GM18907 (cell line): ENCODE data around the gene OSM.

Experiments used
- ATAC-seq: cut with Tn5 transposase; IDR thresholded peaks from one replicate; pipeline ENCODE4 v1.9.1; 2021; ENCODE audit warnings: mild to moderate bottlenecking, moderate library complexity; ENCODE audit not compliant: unreplicated experiment

Gene OSM

DNA sequence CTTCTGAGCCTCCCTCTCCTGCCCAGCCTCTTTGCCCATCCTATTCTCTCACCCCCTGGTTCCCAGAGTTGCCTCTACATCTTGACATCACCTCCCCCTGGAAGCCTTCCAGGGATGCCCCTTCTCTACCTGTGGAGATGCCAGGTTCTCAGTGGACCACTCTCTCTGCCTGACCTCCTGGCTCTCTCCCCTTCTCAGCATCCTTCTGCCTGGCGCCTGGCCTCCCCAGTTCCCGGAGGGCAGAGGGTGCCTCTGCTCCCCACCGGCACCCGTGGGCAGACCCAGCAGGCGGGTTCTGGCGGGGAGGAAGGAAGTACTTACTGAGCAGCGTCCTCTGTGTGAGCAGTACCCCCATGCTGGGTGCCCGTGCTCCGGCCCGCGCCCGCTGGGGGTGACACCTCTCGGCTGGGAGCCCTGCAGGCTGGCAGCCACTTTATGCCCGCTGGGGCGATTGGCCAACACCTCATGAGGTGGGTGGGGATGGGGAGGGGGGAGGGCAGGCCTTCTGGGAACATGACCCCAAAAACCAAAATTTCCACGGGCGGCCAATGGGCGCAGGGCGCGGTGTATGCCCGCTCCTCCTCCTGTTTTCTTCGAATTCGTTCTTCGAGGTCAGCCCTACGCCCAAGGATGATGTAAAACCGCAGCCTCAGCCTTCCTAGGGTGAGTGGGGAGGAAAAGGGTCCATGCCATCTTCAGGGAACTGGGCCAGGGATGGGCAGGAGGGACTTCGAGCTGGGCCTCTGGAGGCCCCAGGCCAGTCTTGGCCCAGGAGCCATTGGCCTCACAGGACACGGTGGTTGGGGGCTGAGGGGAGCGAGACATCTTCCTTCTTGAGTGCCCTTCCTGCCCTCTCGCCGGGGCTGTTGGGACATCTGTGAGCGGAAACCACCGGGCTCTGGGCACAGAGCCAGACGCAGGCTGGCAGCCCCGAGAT lies at the start of gene OSM:
OSM (minus strand) TSS at position 407 of the 937 bp plus-strand sequence; CDS start at position 355, 52 bp downstream.
- ATAC-seq: peak; percentile 33

DNA sequence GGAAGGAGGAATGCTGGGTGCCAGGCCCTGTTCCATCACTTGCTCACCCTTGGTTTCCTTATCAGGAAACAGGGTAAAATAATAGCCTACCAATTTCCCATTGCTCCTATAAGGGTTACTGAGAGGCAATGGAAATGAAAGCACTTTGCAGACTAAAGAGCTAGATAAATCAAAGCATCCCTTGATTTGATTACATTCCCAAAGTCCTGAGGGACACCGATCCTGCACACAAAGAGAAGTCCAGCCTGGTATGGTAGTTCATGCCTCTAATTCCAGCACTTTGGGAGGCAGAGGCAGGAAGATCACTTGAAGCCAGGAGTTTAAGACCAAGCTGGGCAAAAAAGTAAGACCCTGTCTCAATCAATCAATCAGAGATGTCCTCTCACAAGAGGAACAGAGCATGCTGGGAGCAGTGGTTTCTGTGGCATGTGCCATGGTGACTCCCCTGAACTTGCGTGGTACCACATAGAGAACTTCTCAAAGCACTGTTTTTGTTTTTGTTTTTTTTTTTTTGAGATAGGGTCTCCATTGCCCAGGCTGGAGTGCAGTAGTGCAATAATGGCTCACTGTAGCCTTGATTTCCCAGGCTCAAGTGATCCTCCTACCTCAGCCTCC lies 49.4 kb upstream of the OSM start:
- ATAC-seq: no peak

DNA sequence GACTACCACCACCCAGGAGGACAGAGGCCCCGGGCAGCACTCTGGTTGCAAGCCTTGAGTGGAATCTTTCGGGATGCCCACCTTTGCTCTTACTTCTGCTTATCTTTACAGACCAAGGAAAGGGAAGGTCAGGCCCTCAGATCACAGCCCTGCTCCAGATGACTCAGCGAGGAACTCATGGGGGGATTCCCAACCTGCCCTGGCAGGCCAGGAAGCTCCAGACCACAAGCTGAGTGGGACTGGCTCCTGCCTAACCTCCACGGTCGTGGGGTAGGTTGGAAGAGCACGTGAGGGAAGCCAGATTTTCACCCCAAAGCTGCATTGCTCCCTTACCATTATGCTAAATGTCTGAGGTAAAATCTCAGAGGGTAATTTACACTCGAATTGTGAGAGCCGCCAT lies 48.3 kb upstream of the OSM start:
- ATAC-seq: peak; percentile 44

DNA sequence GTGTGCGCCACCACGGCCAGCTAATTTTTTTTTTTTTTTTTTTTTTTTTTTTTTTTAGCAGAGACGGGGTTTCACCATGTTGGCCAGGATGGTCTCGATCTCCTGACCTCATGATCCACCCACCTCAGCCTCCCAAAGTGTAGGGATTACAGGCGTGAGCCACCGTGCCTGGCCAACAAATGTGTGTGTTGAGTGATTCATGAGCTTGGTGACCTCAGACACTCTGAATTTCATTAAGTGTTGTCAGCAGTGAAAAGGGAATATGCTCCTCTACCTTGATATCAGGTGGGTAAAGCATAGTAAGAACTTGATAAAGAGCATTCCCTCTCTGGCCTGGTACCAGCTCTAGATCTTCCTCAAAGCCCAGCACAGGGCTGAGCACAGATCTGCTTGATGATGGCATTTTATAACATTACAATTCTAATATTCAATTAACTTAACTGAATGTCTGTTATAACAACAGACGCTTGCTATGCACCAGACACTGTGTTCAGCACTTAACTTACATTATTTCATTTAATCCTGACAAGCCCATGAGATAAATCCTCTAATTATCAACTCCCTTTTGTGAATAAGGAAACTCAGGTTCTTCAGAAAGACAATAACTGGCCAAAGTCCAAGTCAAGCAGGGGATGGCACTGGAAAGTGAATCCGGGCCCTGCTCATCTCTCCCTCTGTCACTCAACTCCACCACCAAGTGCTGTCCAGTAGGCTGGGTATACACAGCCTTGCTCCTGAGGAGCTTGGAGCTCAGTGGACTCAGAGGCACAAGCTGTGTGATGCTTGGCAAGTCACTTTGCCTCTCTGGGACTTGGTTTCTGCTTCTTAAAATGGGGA lies 47.1 kb upstream of the OSM start:
- no peak for ATAC-seq

DNA sequence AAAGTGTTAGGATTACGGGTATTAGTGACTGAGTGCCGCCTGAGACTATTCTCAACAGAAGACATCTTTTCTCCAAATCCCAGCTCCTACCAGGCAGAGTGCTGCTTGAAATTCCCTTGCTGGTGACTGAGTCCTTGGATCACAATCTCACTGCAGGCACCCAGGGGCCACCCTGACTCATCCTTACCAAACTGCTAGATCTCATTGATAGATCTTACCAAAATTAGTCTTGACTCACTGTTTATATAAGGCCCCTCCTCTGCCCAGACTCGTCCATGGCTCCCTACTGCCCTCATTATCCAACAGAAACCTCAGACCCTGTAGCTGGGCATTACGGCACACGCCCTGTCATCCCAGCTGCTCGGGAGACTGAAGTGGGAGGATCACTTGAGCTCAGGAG lies 45.4 kb upstream of the OSM start:
- no peak for ATAC-seq

DNA sequence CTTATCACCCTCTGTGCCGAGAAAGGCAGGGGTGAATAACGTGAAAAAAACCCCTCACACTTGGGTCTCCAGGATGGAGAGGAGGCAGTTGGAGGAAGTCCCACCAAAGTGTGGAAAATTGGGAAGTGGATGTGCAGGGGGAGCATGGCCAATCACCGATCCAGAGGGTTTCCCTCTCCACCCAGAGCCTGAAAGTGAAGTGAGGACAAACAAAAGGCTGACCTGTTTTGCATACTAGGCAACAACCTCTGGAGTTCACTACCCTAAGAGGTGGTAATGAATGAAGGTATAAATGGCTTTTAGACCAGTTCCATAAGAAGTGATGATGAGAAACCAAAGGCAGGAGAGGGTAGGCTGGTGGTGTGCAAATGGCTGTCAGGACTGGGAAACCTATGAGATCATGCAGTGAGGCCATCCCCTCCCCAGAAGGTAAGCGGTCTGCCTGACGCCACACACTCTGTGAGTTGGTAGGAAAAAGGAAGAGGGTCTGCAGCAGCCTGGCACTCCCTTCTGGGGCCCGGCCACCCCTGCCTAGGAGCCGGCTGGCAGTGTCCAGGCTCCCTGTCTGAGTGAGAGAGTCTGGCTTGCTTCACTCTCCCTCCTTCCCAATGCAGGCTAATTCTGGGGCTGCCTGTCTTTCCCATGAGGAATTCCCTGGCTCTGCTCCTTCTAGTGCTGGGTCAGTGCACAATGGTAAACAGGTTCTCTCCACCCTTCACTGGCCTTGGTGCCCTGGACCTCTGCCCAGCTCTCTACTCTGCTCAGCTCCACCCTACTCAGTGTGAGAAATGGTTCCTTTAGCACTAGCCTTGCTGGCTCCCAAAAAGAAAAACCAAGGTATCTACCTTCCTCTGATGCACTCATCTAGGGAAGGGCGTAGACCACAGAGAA lies 44.5 kb upstream of the OSM start:
- no peak for ATAC-seq

DNA sequence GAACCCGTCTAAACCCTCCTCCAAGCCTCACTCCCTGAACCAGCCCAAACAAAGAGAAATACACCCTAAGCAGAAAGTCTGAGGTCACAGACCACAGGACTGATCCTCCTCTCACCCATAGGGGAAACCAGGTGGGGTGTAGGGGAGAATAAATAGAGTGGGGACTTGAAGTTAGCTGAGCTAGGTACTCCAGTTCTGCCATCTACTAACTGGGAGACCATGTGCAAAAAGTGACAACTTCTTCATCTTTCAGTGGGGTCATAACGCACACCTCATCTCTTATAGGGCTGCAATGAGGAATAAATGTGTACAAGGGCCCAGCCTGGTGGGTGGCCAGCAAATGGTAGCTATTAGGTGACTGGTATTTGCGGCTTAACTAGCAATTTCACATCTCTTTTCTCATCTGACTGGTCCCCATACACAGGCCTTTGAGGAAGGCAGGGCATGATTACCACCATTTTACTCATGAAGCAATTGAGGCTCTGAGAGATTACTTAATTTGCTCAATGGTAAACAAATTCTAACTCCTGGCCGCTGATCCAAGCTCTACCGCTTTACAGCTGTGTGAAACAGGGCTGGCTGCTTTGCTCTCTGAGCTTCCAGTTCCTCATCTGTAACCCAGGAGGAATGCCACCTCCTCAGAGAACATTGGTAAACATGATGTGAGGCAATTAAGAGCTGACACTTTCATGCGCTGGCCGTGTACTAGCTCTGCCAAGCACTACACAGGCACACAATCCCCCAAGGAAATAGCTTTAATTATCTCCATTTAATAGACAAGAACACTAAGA lies 43.5 kb upstream of the OSM start:
- peak; percentile 33 for ATAC-seq

DNA sequence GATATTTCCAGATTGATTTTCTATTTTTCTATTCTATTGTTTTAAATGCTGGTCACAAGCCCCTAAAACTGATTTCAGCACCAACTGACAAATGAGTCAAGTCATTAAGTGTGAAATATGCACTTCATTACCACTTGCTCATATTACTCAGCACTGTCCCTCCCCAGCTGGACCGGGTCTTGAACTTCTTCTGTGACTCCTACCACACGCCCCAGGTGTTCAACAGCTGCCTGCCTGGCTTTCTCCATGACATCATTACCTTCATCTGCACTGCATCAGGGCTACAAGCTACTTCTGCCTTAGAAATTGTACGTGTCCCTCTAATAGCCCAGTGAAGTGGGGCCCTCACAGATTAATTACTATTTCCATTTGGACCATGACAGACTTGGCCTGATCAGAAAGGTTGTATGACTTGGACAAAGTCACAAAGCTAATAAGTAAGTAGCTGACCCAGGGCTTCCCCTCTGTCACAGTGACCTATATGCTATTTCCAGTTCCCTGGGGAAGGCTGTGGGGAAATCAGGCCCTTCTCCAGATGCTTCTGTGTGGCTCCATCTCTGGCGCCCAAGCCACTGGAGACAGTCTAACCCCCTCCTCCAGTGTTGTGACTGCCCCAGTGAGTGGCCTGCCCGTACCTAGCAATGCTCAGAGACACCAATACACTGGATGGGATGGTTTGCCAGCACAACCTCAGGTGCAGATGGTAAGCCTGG lies 42.0 kb upstream of the OSM start:
- ATAC-seq: peak; percentile 31

DNA sequence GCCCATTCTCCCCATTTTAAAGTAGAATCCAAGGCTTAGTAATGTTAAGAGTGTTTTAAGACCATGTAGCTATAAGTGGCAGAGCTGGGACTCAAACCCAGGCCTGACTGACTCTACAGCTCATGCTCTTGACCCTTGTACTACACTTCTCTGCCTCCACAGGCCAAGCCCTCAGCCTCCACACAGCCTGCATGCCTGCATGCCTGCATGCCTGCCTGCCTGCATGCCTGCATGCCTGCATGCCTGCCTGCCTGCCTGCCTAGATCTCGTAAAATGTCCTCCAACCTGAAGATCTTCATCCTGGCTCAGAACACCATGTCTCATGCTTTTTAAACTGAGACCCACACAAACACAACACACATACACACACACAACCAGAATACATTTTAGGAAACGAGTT lies 41.4 kb upstream of the OSM start:
- no peak for ATAC-seq

DNA sequence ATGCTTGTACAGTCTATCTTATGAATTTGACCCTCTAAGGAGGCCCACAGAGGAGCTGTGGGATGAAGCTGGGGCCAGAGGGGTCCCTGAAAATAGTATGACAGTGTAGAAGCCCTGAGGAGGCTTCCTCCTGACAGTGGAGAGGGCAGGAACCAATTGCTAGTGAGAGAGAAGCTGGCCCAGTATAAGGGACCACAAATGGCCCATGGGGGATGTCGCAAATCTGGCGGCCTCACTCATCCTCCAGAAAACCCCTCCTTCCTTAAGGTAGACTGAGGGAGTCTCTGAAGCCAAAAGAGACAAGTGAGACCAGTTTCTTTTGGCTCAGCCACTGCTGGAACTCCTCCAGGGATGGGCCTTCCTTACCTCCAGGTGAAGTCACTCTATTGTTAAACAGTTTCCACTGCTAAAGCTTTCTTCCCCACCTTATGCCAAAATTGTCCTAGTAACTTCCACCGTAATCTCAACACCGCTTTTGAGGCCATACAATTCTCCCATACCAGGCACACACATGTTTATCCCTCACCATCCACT lies 40.5 kb upstream of the OSM start:
- no peak for ATAC-seq

DNA sequence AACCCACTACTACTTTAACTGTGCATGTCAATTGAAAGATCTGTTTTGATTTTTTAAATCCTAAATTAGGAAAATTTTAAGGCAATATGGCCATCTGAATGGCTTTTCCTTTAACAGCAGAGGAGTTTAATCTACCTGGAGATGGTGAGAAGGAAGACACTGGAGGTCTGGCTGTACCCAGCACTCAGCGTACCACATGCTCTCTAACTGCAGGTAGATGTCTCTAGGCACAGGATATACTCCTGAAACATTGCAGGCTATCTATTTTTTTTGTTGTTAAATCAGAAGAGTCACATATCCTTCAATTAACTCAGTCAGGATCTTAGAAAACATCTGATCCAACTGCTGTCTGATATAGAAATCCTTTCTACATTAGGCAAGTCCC lies 40.0 kb upstream of the OSM start:
- no peak for ATAC-seq

DNA sequence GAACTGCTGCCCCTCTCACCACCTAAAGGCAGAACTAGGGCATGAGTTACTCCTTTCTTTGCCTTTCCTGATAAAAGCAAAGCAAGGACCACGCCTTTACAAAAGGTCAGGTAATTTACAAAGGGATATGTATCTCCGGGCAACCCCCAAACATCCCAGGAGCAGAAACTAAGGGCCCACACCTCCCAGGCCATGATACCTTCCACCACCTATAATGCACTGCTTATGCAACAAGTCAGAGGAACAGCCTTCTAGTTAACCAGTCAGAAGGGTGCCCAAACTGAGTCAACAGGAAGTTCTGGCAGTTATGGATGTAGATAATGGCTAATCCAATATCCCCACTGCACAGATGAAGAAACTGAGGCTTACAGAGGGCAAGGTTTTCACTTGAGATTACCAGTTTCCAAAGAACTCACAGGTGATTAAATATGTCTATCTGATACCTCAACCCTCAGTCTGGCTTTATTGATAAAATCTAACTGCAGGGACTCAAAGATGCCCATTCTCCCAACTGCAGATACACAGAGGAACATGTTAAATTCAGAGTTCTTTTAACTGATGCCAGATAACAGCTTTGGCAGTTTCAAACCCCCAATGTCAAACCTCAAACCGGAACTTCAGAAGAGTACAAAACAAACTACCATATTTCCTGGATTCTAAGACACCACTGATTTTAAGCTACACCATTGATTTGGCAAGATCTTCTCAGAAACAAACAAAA lies 39.4 kb upstream of the OSM start:
- ATAC-seq: no peak

DNA sequence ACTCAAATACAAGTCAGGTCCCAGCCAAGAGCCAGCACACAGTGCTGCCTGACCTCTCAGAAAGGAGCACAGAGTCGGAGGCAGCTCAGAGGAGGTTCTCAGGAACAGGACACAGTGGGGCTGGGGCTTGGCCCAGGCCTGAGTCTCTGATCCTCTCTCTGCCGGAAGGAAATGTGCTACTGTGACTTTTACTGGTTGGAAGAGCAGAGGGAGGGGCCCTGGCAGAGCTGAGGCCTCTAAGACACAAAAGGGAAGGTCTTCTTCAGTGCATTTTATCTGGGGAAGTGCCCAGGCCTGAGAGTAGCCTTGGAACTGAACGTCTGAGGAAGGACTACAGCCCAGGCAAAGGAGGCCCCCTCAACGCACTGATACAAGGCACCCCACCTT lies 38.9 kb upstream of the OSM start:
- peak; percentile 51 for ATAC-seq

DNA sequence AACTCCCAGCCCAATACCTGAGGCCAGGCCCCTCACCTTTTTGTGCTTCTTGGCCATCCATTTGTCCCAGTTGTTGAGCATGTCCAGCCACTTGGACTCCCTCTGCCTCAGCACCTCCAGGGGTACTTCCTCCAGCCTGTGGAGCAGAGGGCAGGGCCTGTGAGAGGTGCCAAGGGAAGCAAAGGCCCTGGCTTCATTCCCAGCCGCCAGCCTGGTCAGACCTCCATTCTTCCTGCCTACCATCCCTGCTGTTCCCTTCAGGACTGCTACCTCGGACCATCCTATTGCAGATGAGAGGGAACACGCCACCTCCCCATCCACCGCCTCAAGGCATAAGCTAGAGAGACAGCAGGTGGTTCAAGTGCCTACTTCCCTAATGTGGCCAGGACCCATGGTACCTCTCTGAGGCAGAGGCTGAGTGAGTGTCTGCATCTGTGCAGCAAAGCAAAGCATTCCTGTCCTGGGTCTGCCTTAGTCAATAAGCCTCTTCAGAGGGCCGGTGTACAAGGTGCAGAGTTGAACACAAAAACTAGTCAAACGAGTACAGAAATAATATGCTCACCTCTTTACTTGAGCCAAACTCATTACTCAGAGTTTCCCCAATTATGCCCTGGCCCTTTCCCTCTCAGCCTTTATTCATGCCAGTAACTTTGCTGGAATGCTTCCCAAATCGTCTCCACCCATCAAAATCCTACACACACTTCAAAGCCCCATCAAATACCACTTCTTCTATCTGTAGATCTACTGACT lies 38.0 kb upstream of the OSM start:
- no peak for ATAC-seq

DNA sequence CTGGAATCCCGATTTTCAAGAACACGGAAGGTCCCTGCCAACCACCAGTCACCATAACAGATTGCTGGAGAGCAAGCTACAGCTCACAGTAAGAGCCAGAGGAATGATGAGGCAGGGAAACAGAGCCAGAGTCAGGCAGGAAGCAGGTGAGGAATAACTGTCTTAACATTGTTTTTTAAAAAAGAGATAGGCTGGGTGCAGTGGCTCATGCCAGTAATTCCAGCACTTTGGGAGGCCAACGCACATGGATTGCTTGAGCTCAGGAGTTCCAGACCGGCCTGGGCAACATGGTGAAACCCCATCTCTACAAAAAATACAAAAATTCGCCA lies 36.1 kb upstream of the OSM start:
- ATAC-seq: no peak

DNA sequence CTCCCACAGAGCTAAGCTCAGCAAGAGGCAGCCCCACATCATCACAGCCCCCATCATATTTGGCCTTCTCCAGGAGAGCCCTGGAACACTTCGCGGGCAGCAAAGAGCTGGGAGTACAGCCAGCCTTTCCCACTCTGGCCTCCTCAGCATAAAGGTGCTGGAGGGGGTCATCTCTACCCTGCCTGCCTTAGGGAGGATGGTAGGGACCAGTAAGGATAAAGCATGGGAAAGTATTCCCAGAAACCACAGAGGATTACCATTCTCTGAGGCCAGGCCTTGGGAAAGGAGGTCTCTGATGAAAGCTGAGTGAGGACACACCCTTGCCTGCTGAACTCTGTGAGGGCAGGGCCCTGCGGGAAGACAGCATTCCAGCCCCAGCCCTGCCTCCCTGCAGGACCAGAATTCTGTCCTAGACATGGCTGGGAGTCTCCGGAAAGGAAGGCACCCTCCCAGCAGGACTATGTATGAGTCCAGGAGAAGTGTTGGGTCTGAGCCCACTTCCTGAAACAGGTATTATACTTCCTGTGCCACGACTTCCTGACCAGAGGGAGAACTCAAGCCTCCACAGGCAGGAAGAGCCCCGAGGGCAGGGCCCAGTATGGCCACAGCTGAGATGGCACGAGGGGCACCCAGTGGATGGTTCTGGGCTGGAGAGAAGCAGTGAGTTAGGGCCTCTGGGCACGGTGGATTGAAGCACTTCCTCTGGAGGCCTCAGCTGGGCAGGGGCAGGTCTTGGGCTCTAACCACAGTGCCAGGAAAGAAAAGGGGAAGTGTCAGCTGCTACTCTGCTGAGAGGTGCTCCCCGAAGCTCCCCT lies 35.6 kb upstream of the OSM start:
- no peak for ATAC-seq

DNA sequence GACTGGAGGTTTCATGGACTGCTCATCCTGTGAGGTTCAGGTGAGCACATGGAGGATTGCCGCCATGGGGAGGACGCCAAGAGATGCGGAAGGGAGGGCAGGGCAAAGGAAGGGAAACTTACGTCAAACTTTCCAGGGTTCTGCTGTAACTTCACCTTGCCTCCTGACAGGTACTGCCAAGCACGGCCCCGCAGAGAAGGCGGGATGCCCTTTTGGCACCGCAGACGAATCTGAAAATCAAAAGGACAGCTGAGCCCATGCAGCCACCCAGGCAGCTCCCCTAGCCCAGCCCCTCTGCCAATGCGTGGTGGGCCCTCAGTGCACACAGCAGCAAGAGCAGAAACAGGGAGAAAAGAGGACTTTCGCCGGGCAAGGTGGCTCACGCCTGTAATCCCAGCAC lies 32.7 kb upstream of the OSM start:
- no peak for ATAC-seq
